GM18519 (cell line): ENCODE data around the gene ELMO3.

Source experiments
- ATAC-seq: cut with Tn5 transposase; IDR thresholded peaks from one replicate; pipeline ENCODE4 v1.9.1; 2021; ENCODE audit warnings: mild to moderate bottlenecking, moderate library complexity; ENCODE audit not compliant: unreplicated experiment, low FRiP score

The ELMO3 gene

DNA sequence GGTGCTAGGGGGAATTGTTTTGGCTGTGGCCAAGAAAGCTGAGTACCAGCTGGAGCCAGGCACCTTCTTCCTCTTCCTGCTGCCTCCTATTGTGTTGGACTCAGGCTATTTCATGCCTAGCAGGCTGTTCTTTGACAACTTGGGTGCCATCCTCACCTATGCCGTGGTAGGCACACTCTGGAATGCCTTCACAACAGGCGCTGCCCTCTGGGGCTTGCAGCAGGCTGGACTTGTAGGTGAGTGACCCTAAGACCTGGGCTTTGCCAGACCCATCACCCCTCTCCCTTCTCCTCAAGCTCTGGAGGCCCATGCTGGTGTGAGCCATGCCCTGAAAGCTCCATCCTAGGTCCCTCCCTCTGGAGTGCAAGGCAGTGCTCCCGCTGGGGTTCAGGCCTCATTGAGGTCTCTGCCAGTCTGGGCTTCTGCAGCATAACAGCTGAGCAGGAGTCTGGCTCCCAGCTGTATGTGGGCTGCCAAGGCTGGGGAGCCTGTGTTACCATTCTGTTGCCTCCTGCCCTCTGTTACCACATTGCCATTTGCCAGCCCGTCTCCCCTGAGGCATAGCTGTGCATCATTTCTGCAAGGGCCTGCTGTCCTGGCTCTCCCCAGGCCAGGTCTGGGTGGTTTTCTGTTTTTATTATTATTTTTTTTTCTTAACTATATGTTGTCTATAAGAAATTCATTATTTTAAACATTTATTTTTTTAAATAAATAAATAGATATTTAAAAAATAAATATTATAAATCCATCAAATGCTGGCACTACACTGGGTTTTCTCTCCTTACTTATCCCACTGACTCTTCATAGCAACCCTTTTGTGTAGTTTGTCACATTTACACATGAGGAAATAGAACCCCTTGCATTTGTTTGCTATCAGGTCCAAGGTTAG is 53.9 kb downstream of the ELMO3 start:
- ATAC-seq = no peak
